Glutamatergic neuron (in vitro differentiated cells): ENCODE measurements around the gene USP8. TPM values are rescaled to one million over a fixed set of nuclear protein-coding genes. Genes with fewer than 3 reads are reported as not detected.

ENCODE experiments used
- DNase-seq: peaks from one replicate; pipeline ENCODE4 v3.0.0; 2022
- H3K27ac Mint-ChIP-seq: one replicate; pipeline ENCODE4 v1.8.0; 2020; ENCODE audit warnings: mild to moderate bottlenecking, mixed read lengths, inconsistent platforms; ENCODE audit not compliant: unreplicated experiment
- H3K27me3 Mint-ChIP-seq: one replicate; pipeline ENCODE4 v1.8.0; 2020; ENCODE audit warnings: mild to moderate bottlenecking, moderate library complexity, mixed read lengths, inconsistent platforms; ENCODE audit not compliant: unreplicated experiment
- H3K36me3 Mint-ChIP-seq: one replicate; pipeline ENCODE4 v1.8.0; 2020; ENCODE audit warnings: mild to moderate bottlenecking, mixed read lengths, inconsistent platforms; ENCODE audit not compliant: unreplicated experiment
- H3K4me1 Mint-ChIP-seq: one replicate; pipeline ENCODE4 v1.8.0; 2020; ENCODE audit warnings: mild to moderate bottlenecking, low read depth, mixed read lengths, inconsistent platforms; ENCODE audit not compliant: unreplicated experiment
- H3K4me3 Mint-ChIP-seq: one replicate; pipeline ENCODE4 v1.8.0; 2020; ENCODE audit warnings: mild to moderate bottlenecking, mixed read lengths, inconsistent platforms; ENCODE audit not compliant: unreplicated experiment
- H3K9me3 Mint-ChIP-seq: one replicate; pipeline ENCODE4 v1.8.0; 2020; ENCODE audit warnings: mild to moderate bottlenecking, moderate library complexity, mixed read lengths, inconsistent platforms; ENCODE audit not compliant: unreplicated experiment
- total RNA-seq: library from RNA; stranded (reverse); fragmentation: NEBNext Ultra II Directional; extraction: Animal tissue kit (Norgen Biotek cat#: 25700); gene quantifications from one replicate; pipeline ENCODE4 v1.2.1, GENCODE V29; 2021; ENCODE audit not compliant: unreplicated experiment
- TF ChIP-seq, protein P1 (sequence below): fragments of 200-600 bp; sonication (generic); IDR thresholded peaks from one replicate; pipeline ENCODE4 v1.5.0; 2021; ENCODE audit not compliant: partially characterized antibody, unreplicated experiment

USP8 gene
- total RNA-seq, 1 donor from 2014 or later = 49.3 TPM

DNA sequence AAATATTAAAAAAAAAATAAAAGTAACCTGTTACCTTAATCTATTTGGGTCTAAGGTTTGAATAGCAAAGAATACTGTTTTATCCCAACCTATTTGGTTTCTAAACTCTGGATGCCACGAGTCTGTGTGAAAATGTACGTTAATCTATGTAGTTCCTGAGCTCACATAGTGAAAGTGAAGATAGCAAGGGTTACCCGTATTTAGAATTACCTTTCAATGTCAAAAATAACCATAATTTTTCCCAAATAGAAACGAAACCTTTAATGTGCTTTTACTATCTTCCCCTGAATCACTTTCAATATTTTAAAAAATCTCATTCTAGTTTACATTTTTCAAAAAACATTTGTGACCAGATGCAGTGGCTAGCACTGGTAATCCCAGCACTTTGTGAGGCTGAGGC lies 128.0 kb downstream of the USP8 start:
- Mint-ChIP-seq H3K9me3 (no peaks in the 10 kb centered on the region), H3K27me3 (peaks cover 2% of the 10 kb centered on the region), H3K4me3 (no peak overlapping the region), H3K27ac (no peak overlapping the region), H3K4me1 (no peaks in the 10 kb centered on the region), H3K36me3 (peaks cover 5% of the 10 kb centered on the region)
- no peak for DNase-seq
- TF ChIP-seq, protein P1, sequence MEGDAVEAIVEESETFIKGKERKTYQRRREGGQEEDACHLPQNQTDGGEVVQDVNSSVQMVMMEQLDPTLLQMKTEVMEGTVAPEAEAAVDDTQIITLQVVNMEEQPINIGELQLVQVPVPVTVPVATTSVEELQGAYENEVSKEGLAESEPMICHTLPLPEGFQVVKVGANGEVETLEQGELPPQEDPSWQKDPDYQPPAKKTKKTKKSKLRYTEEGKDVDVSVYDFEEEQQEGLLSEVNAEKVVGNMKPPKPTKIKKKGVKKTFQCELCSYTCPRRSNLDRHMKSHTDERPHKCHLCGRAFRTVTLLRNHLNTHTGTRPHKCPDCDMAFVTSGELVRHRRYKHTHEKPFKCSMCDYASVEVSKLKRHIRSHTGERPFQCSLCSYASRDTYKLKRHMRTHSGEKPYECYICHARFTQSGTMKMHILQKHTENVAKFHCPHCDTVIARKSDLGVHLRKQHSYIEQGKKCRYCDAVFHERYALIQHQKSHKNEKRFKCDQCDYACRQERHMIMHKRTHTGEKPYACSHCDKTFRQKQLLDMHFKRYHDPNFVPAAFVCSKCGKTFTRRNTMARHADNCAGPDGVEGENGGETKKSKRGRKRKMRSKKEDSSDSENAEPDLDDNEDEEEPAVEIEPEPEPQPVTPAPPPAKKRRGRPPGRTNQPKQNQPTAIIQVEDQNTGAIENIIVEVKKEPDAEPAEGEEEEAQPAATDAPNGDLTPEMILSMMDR = no peak

DNA sequence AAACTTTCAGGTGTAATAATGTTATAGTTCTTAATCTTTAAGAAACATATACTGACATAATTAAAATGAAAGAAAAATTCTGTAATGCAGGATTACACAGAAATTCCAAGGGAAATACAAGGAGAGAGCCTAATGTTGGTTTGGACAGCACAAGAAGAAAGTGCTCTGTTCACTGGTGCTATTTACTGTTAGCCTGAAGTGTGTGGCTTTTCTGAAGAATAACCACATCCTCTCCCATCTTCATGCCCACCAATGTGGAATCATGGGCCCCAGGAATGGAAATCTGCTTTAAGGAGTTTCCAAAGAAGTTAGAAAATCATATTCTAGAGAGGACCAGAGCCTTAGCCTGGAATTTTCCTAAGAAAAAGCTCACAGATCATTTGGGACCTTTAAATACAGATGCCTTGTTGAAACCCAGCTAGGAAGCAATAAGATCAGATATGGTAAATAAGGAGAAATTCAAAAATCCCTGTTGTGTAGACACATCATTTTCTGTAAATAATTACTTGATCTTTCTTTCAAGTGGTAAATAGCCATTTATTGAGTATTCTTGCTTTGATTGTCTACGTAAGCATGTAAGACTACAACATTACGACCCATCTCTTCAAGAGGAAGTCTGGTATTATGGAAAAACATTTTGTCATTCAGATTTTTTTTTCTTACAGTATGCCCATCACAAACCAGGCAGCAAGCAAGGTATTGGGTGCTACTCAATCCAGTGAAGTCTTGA lies 132.6 kb downstream of the USP8 start:
- no peak for DNase-seq
- Mint-ChIP-seq H3K4me1 (no peaks in the 10 kb centered on the region), H3K27me3 (no peaks in the 10 kb centered on the region), H3K9me3 (no peaks in the 10 kb centered on the region), H3K36me3 (peaks cover 5% of the 10 kb centered on the region), H3K27ac (no peak overlapping the region), H3K4me3 (no peak overlapping the region)
- TF ChIP-seq, protein P1 = no peak

DNA sequence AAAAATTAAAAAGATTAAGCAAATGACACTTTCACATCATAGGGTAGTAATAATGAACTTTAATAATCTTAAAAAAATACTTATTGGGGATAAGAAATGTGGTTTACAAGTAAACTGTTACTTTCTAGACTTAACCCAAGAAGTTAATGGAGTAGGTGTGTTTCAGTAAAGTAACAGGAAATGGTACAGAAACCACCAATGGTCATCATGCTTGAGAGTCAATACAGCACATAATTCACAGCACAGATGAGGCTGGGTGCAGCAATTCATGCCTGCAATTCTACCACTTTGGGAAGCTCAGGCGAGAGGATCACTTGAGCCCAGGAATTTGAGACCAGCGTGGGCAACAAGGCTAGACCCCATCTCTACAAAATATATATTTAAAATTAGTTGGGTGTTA lies 133.8 kb downstream of the USP8 start:
- no peak for DNase-seq
- H3K27me3 Mint-ChIP-seq = no peaks in the 10 kb centered on the region
- H3K4me3 Mint-ChIP-seq = no peak overlapping the region

DNA sequence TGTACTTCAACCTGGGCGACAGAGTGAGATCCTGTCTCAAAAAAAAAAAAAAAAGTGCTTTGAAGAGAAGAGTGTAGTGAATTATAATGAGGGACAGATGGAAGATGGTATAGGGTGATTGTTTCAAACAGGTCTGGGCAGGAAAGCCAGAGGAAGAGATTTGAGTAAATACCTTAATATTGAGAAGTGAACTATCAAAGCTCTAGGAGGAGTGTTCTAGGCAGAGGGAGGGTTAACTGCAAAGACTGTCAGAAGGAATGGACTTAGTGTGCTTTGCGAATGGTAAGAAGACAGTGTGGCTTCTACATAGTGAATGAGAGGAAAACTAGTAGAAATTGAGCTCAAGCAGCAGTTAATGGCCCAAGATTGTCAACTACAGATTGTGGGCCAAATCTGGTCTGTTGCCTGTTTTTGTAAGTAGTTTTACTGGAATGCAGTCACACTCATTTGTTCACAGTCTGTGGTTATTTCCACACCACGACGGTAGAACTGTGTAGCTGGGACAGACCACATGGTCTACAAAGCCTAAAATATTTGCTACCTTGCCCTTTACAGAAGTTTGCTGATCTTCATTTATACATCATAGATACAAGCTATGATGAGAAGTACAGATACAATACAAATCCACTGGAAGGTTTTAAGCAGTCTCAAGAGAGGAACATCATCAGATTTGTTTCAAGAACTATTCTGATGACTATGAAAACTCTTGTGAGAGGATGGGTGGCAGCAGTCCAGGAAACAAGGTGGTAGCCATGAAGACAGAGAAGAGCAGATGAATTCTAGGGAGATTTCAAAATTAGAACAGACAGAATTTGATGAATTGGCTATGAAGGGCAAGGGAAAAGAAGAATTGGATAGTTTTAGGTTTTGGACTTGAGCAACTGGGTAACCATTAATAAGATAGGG lies 138.8 kb downstream of the USP8 start:
- DNase-seq = no peak
- TF ChIP-seq, protein P1 = no peak
- Mint-ChIP-seq H3K4me3 (no peak overlapping the region), H3K27ac (peak overlapping the region; percentile 52), H3K9me3 (no peaks in the 10 kb centered on the region), H3K4me1 (no peaks in the 10 kb centered on the region), H3K27me3 (no peaks in the 10 kb centered on the region), H3K36me3 (peaks cover 5% of the 10 kb centered on the region)

More for the DNA sequence above, 133.8 kb downstream of the USP8 start:
- Mint-ChIP-seq H3K36me3 (peaks cover 10% of the 10 kb centered on the region), H3K9me3 (no peaks in the 10 kb centered on the region), H3K4me1 (no peaks in the 10 kb centered on the region), H3K27ac (no peak overlapping the region)
- TF ChIP-seq, protein P1 = no peak
